Trophoblast cell (in vitro differentiated cells and primary cell): Measurements from ENCODE around the gene GPR162.

ENCODE experiments used
- DNase-seq, 2 donors: peaks; one replicate each; pipeline ENCODE4 v3.0.0-alpha.2; 2016
- H2AFZ ChIP-seq: 2 replicates; pipeline ENCODE4 v1.6.1; 2013; ENCODE audit warnings: low read length, moderate library complexity, mild to moderate bottlenecking; ENCODE audit not compliant: insufficient read depth, poor library complexity
- H2AK5ac ChIP-seq: 2 replicates; pipeline ENCODE4 v1.6.1; 2013; ENCODE audit warnings: mild to moderate bottlenecking, low read length
- H2BK120ac ChIP-seq: 2 replicates; pipeline ENCODE4 v1.6.1; 2013; ENCODE audit warnings: low read length, mild to moderate bottlenecking, moderate library complexity; ENCODE audit not compliant: insufficient read depth, poor library complexity
- H2BK12ac ChIP-seq: 2 replicates; pipeline ENCODE4 v1.6.1; 2013; ENCODE audit warnings: mild to moderate bottlenecking, low read length, moderate library complexity
- H2BK5ac ChIP-seq: 2 replicates; pipeline ENCODE4 v1.6.1; 2013; ENCODE audit warnings: low read length, low read depth, moderate library complexity, mild to moderate bottlenecking; ENCODE audit not compliant: poor library complexity
- H3K14ac ChIP-seq: 2 replicates; pipeline ENCODE4 v1.6.1; 2013; ENCODE audit warnings: mild to moderate bottlenecking, low read length
- H3K18ac ChIP-seq: 2 replicates; pipeline ENCODE4 v1.6.1; 2013; ENCODE audit warnings: mild to moderate bottlenecking, low read length
- H3K23ac ChIP-seq: 2 replicates; pipeline ENCODE4 v1.6.1; 2013; ENCODE audit warnings: low read length
- H3K27ac ChIP-seq: 2 replicates; pipeline ENCODE4 v1.5.1; 2013; ENCODE audit warnings: low read depth, mild to moderate bottlenecking, inconsistent platforms, low read length, moderate library complexity
- H3K27me3 ChIP-seq: 2 replicates; pipeline ENCODE4 v1.6.1; 2013; ENCODE audit warnings: inconsistent platforms, mild to moderate bottlenecking, low read length, moderate library complexity; ENCODE audit not compliant: insufficient read depth
- H3K36me3 ChIP-seq, 2 experiments: 1 replicate in 1 of 2; 2 replicates in 1 of 2; pipeline ENCODE4 v1.6.1; 2013; ENCODE audit warnings: low read length in 2 of 2, mild to moderate bottlenecking in 2 of 2, moderate library complexity in 1 of 2; ENCODE audit not compliant: insufficient read depth in 2 of 2, control insufficient read depth in 1 of 2
- H3K4ac ChIP-seq: 2 replicates; pipeline ENCODE4 v1.6.1; 2013; ENCODE audit warnings: low read depth, mild to moderate bottlenecking, low read length, moderate library complexity
- H3K4me1 ChIP-seq, 2 experiments: 1 replicate in 1 of 2; 2 replicates in 1 of 2; pipeline ENCODE4 v1.6.1; 2013; ENCODE audit warnings: low read length in 2 of 2, mild to moderate bottlenecking in 2 of 2, moderate library complexity in 1 of 2; ENCODE audit not compliant: insufficient read depth in 2 of 2, control insufficient read depth in 1 of 2
- H3K4me2 ChIP-seq: 2 replicates; pipeline ENCODE4 v1.6.1; 2013; ENCODE audit warnings: inconsistent platforms, mild to moderate bottlenecking, low read length, moderate library complexity
- H3K4me3 ChIP-seq: 2 replicates; pipeline ENCODE4 v1.5.1; 2013; ENCODE audit warnings: mild to moderate bottlenecking, low read depth, low read length, inconsistent platforms
- H3K79me1 ChIP-seq: one replicate; pipeline ENCODE4 v1.6.1; 2013; ENCODE audit warnings: low read length
- H3K79me2 ChIP-seq: 2 replicates; pipeline ENCODE4 v1.6.1; 2013; ENCODE audit warnings: low read length, mild to moderate bottlenecking; ENCODE audit not compliant: control insufficient read depth, insufficient read depth, poor library complexity
- H3K9ac ChIP-seq: 2 replicates; pipeline ENCODE4 v1.6.1; 2013; ENCODE audit warnings: mild to moderate bottlenecking, low read length
- H3K9me3 ChIP-seq: 2 replicates; pipeline ENCODE4 v1.6.1; 2013; ENCODE audit warnings: low read depth, mild to moderate bottlenecking, control low read depth, inconsistent platforms, low read length; ENCODE audit not compliant: insufficient read depth
- H4K12ac ChIP-seq: 2 replicates; pipeline ENCODE4 v1.6.1; 2013; ENCODE audit warnings: low read depth, mild to moderate bottlenecking, low read length, moderate library complexity
- H4K8ac ChIP-seq: 2 replicates; pipeline ENCODE4 v1.6.1; 2013; ENCODE audit warnings: low read depth, mild to moderate bottlenecking, low read length, moderate library complexity
- H4K91ac ChIP-seq: one replicate; pipeline ENCODE4 v1.6.1; 2013; ENCODE audit warnings: low read depth, mild to moderate bottlenecking, low read length, moderate library complexity
- WGBS: extraction: QIAGEN DNeasy Blood & Tissue Kit; methylation state at CpG from one replicate; pipeline ENCODE4 v1.1.7; 2013; ENCODE audit warnings: missing lambda C conversion rate; ENCODE audit not compliant: insufficient read length, insufficient coverage; ENCODE audit errors: extremely low coverage; 5-methylcytosine and 5-hydroxymethylcytosine counted together

The GPR162 gene

DNA sequence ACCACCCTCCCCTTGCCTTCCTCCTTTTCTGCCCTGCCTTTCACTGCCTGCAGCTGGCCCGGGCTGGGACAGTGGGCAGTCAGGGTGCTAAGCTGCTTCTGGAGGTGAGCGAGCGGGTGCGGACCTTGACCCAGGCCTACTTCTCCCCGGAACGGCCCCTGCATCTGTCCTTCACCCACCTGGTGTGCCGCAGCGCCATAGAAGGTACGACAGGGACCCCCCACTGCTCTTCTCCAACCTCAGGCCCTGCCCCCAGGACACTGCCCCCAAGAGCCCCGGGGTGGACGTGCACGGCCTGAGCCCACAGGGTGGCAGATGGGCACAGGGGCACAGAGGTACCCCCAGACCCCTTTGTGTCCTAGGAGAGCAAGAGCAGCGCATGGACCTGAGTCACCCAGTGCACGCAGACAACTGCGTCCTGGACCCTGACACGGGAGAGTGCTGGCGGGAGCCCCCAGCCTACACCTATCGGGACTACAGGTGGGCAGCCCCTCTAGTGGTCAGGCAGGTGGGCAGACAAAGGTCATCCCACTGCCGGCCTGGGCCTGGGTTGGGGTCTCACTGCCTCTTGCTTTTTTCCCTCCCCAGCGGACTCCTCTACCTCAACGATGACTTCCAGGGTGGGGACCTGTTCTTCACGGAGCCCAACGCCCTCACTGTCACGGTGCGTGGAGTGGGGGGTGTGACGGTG is 15.9 kb downstream of the GPR162 start:
- Histone ChIP-seq H2AK5ac (no peak overlapping the region), H4K8ac (no peak overlapping the region), H3K79me1 (no peaks in the 10 kb centered on the region), H3K36me3 (peaks cover 43% of the 10 kb centered on the region in 2 experiments), H2BK12ac (no peak overlapping the region), H3K4me2 (no peak overlapping the region), H4K91ac (no peak overlapping the region), H3K9me3 (no peaks in the 10 kb centered on the region), H3K4ac (no peak overlapping the region), H2BK120ac (no peak overlapping the region), H3K9ac (no peak overlapping the region), H3K18ac (no peak overlapping the region), H3K23ac (no peak overlapping the region), H3K4me1 (no peaks in the 10 kb centered on the region), H4K12ac (no peak overlapping the region), H3K27me3 (no peaks in the 10 kb centered on the region), H3K14ac (no peak overlapping the region), H2AFZ (no peak overlapping the region), H3K27ac (no peak overlapping the region), H3K79me2 (no peaks in the 10 kb centered on the region), H2BK5ac (no peak overlapping the region), H3K4me3 (no peak overlapping the region)
- no CpG with 5 or more reads among the region's 26 CpGs for WGBS
- no peak for DNase-seq

DNA sequence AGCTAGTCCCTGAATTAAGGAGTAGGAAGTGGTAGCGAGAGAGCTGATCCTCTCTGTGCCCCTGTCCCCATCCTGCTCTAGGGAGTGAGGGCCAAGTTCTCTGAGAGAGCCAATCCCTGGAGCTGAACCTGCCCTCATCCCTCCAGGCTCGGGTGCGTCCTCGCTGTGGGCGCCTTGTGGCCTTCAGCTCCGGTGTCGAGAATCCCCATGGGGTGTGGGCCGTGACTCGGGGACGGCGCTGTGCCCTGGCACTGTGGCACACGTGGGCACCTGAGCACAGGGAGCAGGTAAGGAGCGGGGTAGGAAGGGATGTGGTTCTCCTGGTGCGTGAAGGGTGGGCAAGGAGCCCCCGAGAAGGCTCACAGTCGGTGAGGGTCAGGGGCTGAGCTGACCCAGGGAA is 17.2 kb downstream of the GPR162 start:
- Histone ChIP-seq H3K18ac (no peak overlapping the region), H3K79me1 (no peaks in the 10 kb centered on the region), H3K9me3 (no peaks in the 10 kb centered on the region), H2BK12ac (no peak overlapping the region), H3K4me3 (no peak overlapping the region), H3K9ac (no peak overlapping the region), H2BK5ac (no peak overlapping the region), H3K23ac (no peak overlapping the region), H2AK5ac (no peak overlapping the region), H3K4ac (no peak overlapping the region), H4K8ac (no peak overlapping the region), H3K4me2 (no peak overlapping the region), H3K14ac (no peak overlapping the region), H3K79me2 (no peaks in the 10 kb centered on the region), H3K27ac (no peak overlapping the region), H3K27me3 (no peaks in the 10 kb centered on the region), H3K36me3 (peaks cover 37 to 46% of the 10 kb centered on the region in 2 experiments), H4K12ac (no peak overlapping the region), H3K4me1 (no peaks in the 10 kb centered on the region), H2AFZ (no peak overlapping the region), H4K91ac (no peak overlapping the region), H2BK120ac (no peak overlapping the region)
- no peak for DNase-seq
- no CpG with 5 or more reads among the region's 16 CpGs for WGBS

DNA sequence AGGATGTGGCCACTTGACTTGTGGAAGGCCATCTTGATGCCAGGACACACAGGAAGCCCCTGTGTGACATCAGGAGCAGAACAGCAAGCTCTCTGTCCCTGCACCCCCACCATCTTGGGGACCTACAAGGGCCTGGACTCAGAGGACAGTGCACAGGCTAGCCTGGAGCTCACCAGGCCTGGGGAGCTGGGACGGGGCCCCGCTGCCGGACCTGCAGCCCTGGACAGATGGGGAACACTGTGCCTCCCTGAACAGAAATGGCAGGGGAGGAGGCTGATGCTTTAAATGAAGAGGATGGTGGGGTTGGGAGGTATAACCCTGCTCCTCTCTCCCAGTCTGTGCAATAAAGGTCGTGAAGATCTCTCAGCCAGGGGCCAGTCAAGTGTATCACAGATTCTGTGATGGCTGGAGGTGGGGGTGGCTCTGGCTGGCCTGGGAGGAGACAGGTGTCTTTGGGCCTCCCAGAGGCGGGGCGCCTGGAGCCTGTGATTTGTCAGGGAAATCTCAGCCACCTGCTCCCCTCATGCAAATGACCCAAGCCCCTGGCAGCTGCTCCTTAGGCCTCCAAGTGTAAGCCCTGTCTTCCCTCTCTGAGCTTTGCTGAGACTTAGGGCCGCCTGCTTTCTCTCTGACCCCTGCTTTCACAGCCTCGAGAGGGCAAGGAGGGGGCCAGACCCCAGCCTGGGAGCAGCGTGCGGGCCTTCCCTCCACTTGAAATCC is 18.0 kb downstream of the GPR162 start:
- no CpG with 5 or more reads among the region's 10 CpGs for WGBS
- H4K12ac ChIP-seq: no peak overlapping the region
- H3K4ac ChIP-seq: no peak overlapping the region
- no peak overlapping the region for H4K8ac ChIP-seq
- DNase-seq: no peak
- no peak overlapping the region for H3K4me3 ChIP-seq
- H2BK120ac ChIP-seq: no peak overlapping the region
- H3K27me3 ChIP-seq: no peaks in the 10 kb centered on the region
- no peak overlapping the region for H3K4me2 ChIP-seq
- H4K91ac ChIP-seq: no peak overlapping the region
- no peak overlapping the region for H3K9ac ChIP-seq
- no peaks in the 10 kb centered on the region for H3K79me2 ChIP-seq
- no peak overlapping the region for H2AK5ac ChIP-seq
- H2AFZ ChIP-seq: no peak overlapping the region
- H3K23ac ChIP-seq: no peak overlapping the region
- no peak overlapping the region for H3K27ac ChIP-seq
- no peaks in the 10 kb centered on the region for H3K9me3 ChIP-seq
- H2BK5ac ChIP-seq: no peak overlapping the region
- H3K79me1 ChIP-seq: no peaks in the 10 kb centered on the region
- no peak overlapping the region for H3K18ac ChIP-seq
- no peaks in the 10 kb centered on the region for H3K4me1 ChIP-seq
- no peak overlapping the region for H2BK12ac ChIP-seq
- H3K14ac ChIP-seq: no peak overlapping the region
- peaks cover 36 to 48% of the 10 kb centered on the region in 2 experiments for H3K36me3 ChIP-seq

DNA sequence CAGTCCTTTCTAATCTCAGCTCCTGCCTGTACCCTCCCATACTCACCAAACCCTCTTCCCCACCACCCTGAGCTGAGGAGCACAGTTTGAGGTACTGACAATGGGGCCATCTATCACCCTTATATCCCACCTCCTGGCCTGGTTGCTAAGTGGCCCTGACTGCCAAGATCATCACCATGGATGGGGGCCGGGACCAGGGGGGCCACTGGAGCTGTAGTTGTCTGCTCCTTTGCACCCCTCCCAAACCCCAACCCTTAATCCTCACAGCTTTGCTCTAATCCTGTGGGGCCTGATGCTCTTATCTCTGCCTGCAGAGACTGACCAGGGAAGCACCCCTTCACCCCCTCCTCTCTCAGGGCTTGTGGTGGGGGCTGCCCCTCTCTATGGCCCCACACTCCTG is 18.7 kb downstream of the GPR162 start:
- H2AFZ ChIP-seq: no peak overlapping the region
- H3K4me3 ChIP-seq: no peak overlapping the region
- no peaks in the 10 kb centered on the region for H3K9me3 ChIP-seq
- no peak overlapping the region for H3K4ac ChIP-seq
- no peak overlapping the region for H3K14ac ChIP-seq
- no peak overlapping the region for H4K91ac ChIP-seq
- no peak overlapping the region for H4K12ac ChIP-seq
- no peak for DNase-seq
- H2BK120ac ChIP-seq: no peak overlapping the region
- H3K36me3 ChIP-seq: peaks cover 39 to 52% of the 10 kb centered on the region in 2 experiments
- no peak overlapping the region for H3K4me2 ChIP-seq
- no peak overlapping the region for H4K8ac ChIP-seq
- no peak overlapping the region for H2BK12ac ChIP-seq
- H3K79me1 ChIP-seq: no peaks in the 10 kb centered on the region
- H3K27me3 ChIP-seq: no peaks in the 10 kb centered on the region
- no peak overlapping the region for H3K9ac ChIP-seq
- no peak overlapping the region for H3K23ac ChIP-seq
- H2AK5ac ChIP-seq: no peak overlapping the region
- no peak overlapping the region for H2BK5ac ChIP-seq
- no CpG with 5 or more reads among the region's 1 CpG for WGBS
- H3K4me1 ChIP-seq: no peaks in the 10 kb centered on the region
- H3K79me2 ChIP-seq: no peaks in the 10 kb centered on the region
- no peak overlapping the region for H3K27ac ChIP-seq
- no peak overlapping the region for H3K18ac ChIP-seq
